GM18520 (cell line): ENCODE data around the gene SH3BP2.

Source experiments
- ATAC-seq: cut with Tn5 transposase; IDR thresholded peaks from one replicate; pipeline ENCODE4 v1.9.1; 2021; ENCODE audit not compliant: unreplicated experiment

SH3BP2 gene

GRCh38 chr4:2849267-2850152, 56.6 kb downstream of the SH3BP2 start:
- ATAC-seq = no peak

- ATAC-seq = no peak
These were observed 58.3 kb downstream of the SH3BP2 start for GRCh38 chr4:2850966-2851798.

- ATAC-seq = no peak
These were observed 59.6 kb downstream of the SH3BP2 start for GRCh38 chr4:2852481-2852921.

GRCh38 chr4:2855584-2855983, 62.7 kb downstream of the SH3BP2 start:
- ATAC-seq = no peak

GRCh38 chr4:2856266-2856665, 63.4 kb downstream of the SH3BP2 start:
- ATAC-seq = no peak

GRCh38 chr4:2857349-2857927, 64.6 kb downstream of the SH3BP2 start:
- ATAC-seq = no peak

GRCh38 chr4:2858451-2859217, 65.7 kb downstream of the SH3BP2 start:
- ATAC-seq = no peak

- ATAC-seq = no peak
These were observed 66.6 kb downstream of the SH3BP2 start for GRCh38 chr4:2859514-2859913.

- no peak for ATAC-seq
These were observed 67.8 kb downstream of the SH3BP2 start for GRCh38 chr4:2860391-2861348.

- no peak for ATAC-seq
These were observed 68.9 kb downstream of the SH3BP2 start for GRCh38 chr4:2861631-2862436.

GRCh38 chr4:2862528-2862927, 69.6 kb downstream of the SH3BP2 start:
- no peak for ATAC-seq

- ATAC-seq = no peak
These were observed 70.8 kb downstream of the SH3BP2 start for GRCh38 chr4:2863649-2864048.

GRCh38 chr4:2865196-2865780, 72.4 kb downstream of the SH3BP2 start:
- ATAC-seq = no peak

GRCh38 chr4:2866160-2866861, 73.4 kb downstream of the SH3BP2 start:
- ATAC-seq = no peak

- ATAC-seq = no peak
These were observed 74.0 kb downstream of the SH3BP2 start for GRCh38 chr4:2866891-2867290.

- no peak for ATAC-seq
These were observed 75.0 kb downstream of the SH3BP2 start for GRCh38 chr4:2867758-2868491.

GRCh38 chr4:2868877-2869487, 76.1 kb downstream of the SH3BP2 start:
- no peak for ATAC-seq
